ENCODE measurements around the gene PABPN1L.

Gene PABPN1L

DNA sequence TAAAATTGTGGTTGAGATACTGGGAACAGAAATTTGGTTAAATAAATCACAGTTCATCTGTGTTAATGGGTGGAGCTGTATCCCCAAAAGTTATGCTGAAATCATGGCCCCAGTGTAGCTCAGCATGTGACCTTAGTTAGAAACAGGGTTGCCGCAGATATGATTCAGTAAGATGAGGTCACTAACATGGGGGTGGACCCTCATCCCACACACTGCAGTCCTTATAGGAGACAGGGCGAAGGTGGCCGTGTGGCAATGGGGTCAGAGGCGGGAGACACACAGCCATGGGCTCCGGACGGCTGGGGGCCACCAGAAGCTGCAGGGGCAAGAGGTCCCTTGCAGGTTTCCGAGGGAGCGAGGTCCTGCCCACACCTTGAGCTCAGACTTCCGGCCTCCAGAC lies 20.4 kb downstream of the PABPN1L start:
- DNase-seq: no peak

- no peak for DNase-seq
Measured at GRCh38 chr16:88844419-88845036, 21.9 kb downstream of the PABPN1L start.

GRCh38 chr16:88843256-88843655 lies 23.2 kb downstream of the PABPN1L start:
- DNase-seq: no peak

DNA sequence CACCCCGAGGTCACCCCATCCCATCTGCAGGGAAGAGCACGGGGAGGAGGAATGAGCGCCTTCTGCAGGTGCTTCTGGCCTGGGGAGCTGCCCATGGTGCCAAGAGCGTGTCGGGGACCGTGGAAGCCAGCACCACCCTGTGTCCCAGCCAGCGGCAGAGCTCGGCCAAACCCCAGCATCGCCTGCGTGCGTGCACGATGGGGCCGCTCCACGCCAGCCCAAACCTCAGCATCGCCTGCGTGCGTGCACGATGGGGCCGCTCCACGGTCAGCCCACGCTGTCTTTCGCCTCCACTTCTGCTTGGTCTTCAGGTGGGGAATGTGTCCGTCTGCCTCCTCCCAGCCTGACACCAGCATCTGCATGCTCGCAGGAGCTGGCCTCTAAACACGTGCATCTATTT lies 23.7 kb downstream of the PABPN1L start:
- no peak for DNase-seq

DNA sequence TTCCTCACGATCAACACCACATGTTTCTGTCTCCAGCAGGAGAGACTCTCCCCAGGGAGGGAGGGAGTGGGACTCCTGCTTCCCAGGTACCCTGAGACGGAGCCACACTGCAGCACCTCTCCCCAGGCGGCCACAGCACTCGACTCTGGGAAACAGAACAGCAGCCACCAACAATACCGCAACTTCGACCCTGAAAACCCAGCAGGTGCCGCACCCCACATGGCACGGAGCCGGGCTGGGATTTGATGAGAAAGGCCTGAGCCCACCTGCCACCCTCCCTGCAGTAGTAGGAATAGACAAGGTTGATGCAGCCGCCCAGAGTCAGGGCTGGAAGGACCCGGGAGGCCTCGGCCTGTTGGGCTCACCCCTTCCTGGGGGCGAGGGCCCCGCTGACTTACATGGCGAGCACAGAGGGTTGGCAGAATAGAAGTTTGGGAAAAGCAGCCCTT lies 24.1 kb downstream of the PABPN1L start:
- DNase-seq: no peak

- no peak for DNase-seq
Measured at GRCh38 chr16:88841521-88842307, 24.7 kb downstream of the PABPN1L start.

DNA sequence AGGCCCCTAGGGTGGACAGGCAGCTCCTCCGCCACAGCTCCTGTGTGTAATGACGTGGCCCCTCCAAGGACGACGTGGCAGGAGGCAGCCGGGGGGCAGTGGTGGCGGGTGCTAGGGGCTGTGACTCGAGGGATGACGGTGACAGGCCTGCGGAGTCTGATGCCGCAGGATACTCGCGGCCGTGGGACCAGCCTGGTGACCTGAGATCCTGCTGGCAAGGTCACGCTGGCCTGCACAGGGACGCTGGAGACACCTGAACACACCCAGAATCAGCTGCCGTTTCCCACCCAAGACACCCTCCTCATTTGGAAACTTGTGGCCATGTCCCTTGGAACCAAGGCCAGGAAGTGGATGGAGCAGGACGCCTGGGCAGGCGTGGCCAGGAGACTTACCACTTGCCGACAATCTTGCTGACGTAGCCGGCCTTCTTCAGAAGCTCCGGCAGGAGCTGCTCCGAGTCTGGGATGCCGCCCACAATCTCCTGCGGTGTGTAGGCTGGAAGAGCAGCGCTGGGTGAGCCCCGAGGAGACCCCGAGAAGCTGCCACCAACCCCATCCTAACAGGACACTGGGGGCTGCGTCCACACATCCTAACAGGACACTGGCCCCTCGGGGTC lies 25.8 kb downstream of the PABPN1L start:
- no peak for DNase-seq

GRCh38 chr16:88839745-88840599 lies 26.5 kb downstream of the PABPN1L start:
- DNase-seq: no peak

DNA sequence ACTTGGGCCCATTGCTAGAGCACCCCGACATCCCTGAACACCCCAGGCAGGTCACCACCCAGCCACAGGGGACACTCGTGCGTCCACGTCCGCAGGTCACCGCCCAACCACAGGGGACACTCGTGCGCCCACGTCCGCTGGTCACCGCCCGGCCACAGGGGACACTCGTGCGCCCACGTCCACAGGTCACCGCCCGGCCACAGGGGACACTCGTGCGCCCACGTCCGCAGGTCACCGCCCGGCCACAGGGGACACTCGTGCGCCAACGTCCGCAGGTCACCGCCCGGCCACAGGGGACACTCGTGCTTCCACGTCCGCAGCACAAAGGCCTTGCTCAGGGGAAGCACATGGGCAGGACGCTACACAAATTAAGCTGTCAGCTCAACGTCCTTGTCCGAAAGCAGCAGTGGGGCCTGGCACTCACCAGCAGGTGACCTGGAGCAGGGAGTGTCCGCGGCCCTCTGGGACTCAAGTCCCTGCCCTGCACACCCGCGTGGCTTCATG lies 27.4 kb downstream of the PABPN1L start:
- no peak for DNase-seq

- no peak for DNase-seq
Measured at GRCh38 chr16:88838566-88838965, 27.9 kb downstream of the PABPN1L start.

DNA sequence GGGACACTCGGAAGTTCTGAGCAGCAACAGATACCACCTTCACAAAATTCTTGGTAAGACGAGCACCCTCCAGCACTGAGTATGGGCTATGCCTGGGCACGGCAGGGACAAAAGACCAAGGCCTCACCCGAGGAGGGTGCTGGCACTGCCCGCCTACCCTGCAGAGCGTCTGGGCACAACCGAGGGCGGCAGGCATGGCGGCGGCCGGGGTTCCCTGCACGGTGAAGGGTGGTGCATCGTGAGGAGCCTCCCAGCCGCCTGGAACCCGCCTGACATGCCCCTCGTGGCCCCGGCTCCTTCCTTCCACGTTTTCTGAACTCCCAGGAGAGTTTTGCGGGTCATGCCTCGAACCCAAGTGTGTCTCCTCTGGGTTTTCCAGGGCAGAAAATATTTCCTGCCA lies 28.7 kb downstream of the PABPN1L start:
- DNase-seq: no peak

DNA sequence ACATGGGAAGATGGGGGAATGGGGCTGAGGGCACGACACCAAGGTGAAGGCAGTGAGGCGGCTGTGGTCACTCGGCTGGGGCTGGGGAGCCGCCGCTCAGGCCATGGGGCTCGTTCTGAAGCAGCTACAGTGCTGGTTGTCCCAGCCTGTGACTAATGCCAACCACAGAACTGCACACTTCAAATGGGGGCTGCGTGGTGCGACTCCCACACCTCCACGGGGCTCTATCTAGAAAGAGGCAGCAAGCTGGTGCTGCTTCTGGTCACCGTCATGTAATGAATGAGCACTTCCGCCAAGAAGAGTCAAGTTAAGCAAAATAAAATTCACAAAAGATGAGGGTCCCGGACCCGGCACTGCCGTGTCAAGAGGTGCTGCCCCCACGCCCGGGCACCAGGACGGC lies 29.7 kb downstream of the PABPN1L start:
- no peak for DNase-seq

DNA sequence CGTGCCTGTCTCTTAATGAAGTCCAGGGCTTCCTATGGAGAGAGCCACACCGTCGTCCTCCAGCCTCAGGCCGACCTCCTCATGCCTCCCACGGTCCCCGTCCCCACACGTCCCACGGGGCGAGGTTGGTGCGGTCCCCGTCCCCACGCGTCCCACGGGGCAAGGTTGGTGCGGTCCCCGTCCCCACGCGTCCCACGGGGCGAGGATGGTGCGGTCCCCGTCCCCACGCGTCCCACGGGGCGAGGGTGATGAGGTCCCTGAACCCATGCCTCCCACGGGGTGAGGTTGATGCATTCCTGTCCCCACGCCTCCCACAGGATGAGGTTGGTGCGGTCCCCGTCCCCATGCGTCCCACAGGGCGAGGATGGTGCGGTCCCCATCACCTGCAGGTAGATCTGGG lies 30.6 kb downstream of the PABPN1L start:
- DNase-seq: no peak

DNA sequence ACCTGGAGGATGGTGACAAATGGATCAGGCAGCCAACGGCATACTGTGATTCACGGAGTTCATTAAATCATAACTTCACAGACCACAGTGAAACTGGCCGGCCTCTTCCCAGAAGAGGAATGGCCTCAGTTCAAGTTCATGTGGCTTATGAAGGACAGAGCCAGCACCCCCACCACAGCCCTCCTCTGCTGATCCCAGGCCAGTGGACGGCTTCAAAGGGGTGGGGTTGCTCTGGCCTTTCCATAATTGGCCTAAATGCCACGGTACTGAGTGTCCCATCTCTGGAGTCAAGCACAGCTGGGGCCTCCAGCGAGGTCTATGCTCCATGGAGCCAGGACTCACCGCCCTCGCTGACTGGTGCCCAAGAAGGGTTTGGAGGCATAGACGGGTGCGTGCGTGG lies 31.1 kb downstream of the PABPN1L start:
- no peak for DNase-seq

DNA sequence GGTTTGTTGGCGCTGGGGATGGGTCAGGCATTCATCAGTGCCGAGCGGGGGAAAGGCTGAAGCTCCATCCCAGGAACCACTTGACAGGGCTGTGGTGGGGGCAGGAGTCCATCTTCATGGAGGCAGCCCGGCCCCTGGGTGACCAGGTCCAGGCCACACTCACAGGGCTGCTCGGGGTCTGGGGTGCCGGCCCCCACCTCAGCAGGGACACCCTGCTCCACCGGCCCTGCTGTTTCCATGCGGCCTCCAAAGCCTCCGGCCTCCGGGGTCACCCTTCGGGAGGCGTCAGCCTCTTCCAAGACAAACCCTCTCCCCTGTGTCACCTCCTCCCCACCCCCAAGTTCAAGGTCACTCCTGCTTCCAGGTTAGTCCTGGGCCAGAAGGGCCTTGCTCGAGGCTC lies 31.8 kb downstream of the PABPN1L start:
- DNase-seq: no peak

DNA sequence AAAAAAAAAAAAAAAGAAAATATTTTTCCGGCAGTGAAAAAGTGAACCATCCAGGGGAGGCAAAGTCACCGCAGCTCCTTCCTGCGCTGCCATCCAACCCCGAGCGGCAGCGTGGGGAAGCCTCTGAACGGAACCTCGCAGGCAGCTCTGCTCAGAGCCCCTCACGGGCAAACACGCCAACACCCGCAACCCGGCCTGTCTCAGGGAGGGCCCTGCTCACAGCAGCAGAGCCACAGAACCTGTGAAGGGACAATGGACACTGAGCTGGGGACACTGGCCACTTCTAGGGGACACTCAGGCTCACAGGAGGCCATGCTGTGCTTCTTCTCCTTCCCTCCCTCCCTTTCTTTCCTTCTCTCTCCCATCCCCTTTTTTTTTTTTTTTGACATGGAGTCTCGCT lies 33.4 kb downstream of the PABPN1L start:
- DNase-seq: no peak

DNA sequence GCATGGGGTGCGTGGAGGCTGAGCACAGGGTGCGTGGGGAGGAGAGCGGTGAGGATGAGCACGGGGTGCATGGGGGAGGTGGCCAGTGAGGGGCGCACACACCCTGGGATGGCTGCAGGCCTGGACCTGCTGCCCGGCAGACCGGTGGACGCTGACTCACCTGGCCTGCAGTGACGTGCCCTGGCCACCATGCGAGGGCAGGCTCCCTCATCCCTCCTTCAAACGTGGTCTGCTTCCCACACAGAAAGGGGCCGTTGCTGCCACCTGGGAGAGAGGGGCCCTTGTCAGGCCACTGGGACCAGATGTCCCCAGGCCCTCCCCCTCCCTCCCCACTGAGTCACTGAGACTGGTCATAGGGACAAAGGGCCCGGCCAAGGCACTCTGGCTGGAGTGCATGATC lies 34.6 kb downstream of the PABPN1L start:
- DNase-seq: no peak

DNA sequence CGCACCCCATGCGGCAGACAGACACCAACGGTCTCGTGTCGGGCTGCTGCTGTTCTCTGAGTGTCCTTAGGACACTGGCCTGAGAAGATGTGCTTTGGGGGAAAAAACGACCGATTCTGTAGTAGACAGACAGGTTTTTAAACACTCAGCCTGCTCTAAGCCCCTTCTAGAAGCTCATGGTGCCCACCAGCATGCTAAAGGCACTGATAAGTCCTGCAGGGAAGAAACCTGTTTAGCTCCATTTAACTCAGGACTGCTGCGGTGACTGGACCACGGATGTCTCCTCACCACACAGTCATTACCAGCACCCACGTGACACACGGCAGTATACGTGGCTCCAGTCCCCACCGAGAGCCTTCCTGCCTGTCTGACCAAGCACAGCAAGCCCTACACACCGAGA lies 35.7 kb downstream of the PABPN1L start:
- DNase-seq: no peak

DNA sequence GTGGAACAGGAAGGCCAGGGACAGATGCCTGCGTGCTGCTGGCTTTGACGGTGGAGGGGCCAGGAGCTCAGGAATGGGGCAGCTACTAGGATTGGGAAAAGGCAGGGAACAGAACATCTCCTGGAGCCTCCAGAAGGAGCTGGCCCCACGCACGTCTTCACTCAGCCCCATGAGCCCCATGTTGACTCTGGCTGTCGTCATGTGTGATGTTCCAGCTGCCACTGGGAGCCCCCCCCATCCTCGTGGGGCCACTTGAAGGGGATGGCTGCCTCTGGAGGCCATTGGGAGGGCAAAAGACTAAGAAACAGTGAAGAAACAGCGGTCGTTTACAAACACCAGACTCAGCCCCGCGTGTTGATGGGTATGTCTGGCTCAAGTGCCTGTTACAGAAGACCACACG lies 36.2 kb downstream of the PABPN1L start:
- no peak for DNase-seq

GRCh38 chr16:88828711-88829110 lies 37.7 kb downstream of the PABPN1L start:
- DNase-seq: no peak

DNA sequence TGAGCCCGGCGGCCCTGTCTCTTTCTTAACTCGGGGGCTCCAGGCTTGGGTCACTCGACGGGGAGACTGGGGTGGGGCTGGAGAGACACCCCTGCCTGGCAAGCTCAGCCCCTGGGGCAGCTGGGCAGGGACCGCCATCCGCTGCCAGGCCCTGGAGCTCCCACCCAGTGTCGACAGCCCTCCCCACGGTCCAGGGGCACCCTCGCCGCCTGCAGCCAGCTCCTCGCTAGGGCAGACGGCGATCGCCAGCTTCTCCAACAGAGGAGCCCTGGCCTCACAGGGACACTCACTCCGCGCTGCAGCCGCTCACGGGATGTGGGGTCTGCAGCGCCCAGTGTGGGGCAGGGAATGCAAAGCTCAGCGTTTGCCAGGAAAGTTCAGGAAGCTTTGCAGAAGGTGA lies 38.7 kb downstream of the PABPN1L start:
- no peak for DNase-seq

GRCh38 chr16:88826070-88826840 lies 40.2 kb downstream of the PABPN1L start:
- no peak for DNase-seq

Measured in activated CD4-positive, alpha-beta T cell treated with anti-CD3 and anti-CD28 coated beads, Interleukin-10, Interleukin-2, amounts not matched to agents 100 ng/mL and 50 ng/mL, durations not matched to agents 16 hours and 8 hours (primary cell).